NCI-H510A (cell line): ENCODE measurements around the gene NFATC3.
"Not testable (repeated sequence)": the region's sequence is repeated elsewhere in the genome, so short reads cannot be mapped to it uniquely, and the experiment has no call there.

Experiments used
- DNase-seq: peaks from one replicate; lab custom pipeline; 2025; lab: John Stamatoyannopoulos, UW

Gene NFATC3

GRCh38 chr16:68118954-68119353, 33.8 kb downstream of the NFATC3 start:
- not testable (repeated sequence) for DNase-seq

- not testable (repeated sequence) for DNase-seq
These were observed 35.3 kb downstream of the NFATC3 start for GRCh38 chr16:68120496-68120895.

GRCh38 chr16:68126395-68126794, 41.2 kb downstream of the NFATC3 start:
- DNase-seq = no peak

GRCh38 chr16:68128577-68129305, 43.6 kb downstream of the NFATC3 start:
- DNase-seq = no peak

- DNase-seq = no peak
These were observed 45.4 kb downstream of the NFATC3 start for GRCh38 chr16:68130520-68130919.

- DNase-seq = no peak
These were observed 46.9 kb downstream of the NFATC3 start for GRCh38 chr16:68131813-68132706.

GRCh38 chr16:68133000-68133399, 47.8 kb downstream of the NFATC3 start:
- not testable (repeated sequence) for DNase-seq

- DNase-seq = no peak
These were observed 49.5 kb downstream of the NFATC3 start for GRCh38 chr16:68134644-68135043.

- no peak for DNase-seq
These were observed 51.3 kb downstream of the NFATC3 start for GRCh38 chr16:68136515-68136914.

GRCh38 chr16:68144008-68144407, 58.8 kb downstream of the NFATC3 start:
- no peak for DNase-seq

- no peak for DNase-seq
These were observed 61.4 kb downstream of the NFATC3 start for GRCh38 chr16:68146585-68146984.

- DNase-seq = no peak
These were observed 62.3 kb downstream of the NFATC3 start for GRCh38 chr16:68147444-68147843.

GRCh38 chr16:68149596-68149995, 64.4 kb downstream of the NFATC3 start:
- DNase-seq = no peak

GRCh38 chr16:68155425-68155824, 70.3 kb downstream of the NFATC3 start:
- DNase-seq = no peak

GRCh38 chr16:68162413-68162812, 77.2 kb downstream of the NFATC3 start:
- no peak for DNase-seq

GRCh38 chr16:68163275-68163674, 78.1 kb downstream of the NFATC3 start:
- not testable (repeated sequence) for DNase-seq

- no peak for DNase-seq
These were observed 81.1 kb downstream of the NFATC3 start for GRCh38 chr16:68166264-68166663.

- DNase-seq = no peak
These were observed 94.1 kb downstream of the NFATC3 start for GRCh38 chr16:68179196-68179795.

GRCh38 chr16:68179855-68180254, 94.7 kb downstream of the NFATC3 start:
- DNase-seq = no peak

- DNase-seq = no peak
These were observed 97.9 kb downstream of the NFATC3 start for GRCh38 chr16:68183046-68183445.

GRCh38 chr16:68186877-68187276, 101.7 kb downstream of the NFATC3 start:
- DNase-seq = no peak

- no peak for DNase-seq
These were observed 102.3 kb downstream of the NFATC3 start for GRCh38 chr16:68187505-68187904.

GRCh38 chr16:68188170-68188569, 103.0 kb downstream of the NFATC3 start:
- no peak for DNase-seq
